Activated CD8-positive, alpha-beta T cell treated with anti-CD3 and anti-CD28 coated beads for 36 hours (primary cell): Measurements from ENCODE around the gene NKD2. TPM values are rescaled to one million over a fixed set of nuclear protein-coding genes. Genes with fewer than 3 reads are reported as not detected.

Source experiments
- ATAC-seq: fragments of 200-7000 bp; cut with Tn5 transposase; one replicate; pipeline ENCODE4 v1.10.0; 2021; ENCODE audit warnings: mild to moderate bottlenecking, moderate library complexity
- CTCF ChIA-PET: fragments of 350-600 bp; sonication (Branson Sonifier 250); formaldehyde crosslinking; loops from one replicate; lab custom pipeline; 2021; ENCODE audit warnings: antibody characterized with exemption; lab: Charles Lee
- POLR2A ChIA-PET: fragments of 350-600 bp; sonication (Branson Sonifier 250); formaldehyde crosslinking; loops from one replicate; lab custom pipeline; 2021; ENCODE audit warnings: antibody characterized with exemption; lab: Charles Lee
- DNase-seq: peaks from one replicate; pipeline ENCODE4 v3.0.0-alpha.2; 2020
- H3K27ac Mint-ChIP-seq: one replicate; pipeline ENCODE4 v1.8.0; 2021; ENCODE audit warnings: mild to moderate bottlenecking, mixed read lengths
- H3K27me3 Mint-ChIP-seq: one replicate; pipeline ENCODE4 v1.8.0; 2021; ENCODE audit warnings: mixed read lengths
- H3K36me3 Mint-ChIP-seq: one replicate; pipeline ENCODE4 v1.8.0; 2021; ENCODE audit warnings: low read depth, mixed read lengths
- H3K4me1 Mint-ChIP-seq: one replicate; pipeline ENCODE4 v1.8.0; 2021; ENCODE audit warnings: low read depth, mixed read lengths
- H3K4me3 Mint-ChIP-seq: one replicate; pipeline ENCODE4 v1.8.0; 2021; ENCODE audit warnings: mild to moderate bottlenecking, moderate library complexity, mixed read lengths
- H3K9me3 Mint-ChIP-seq: one replicate; pipeline ENCODE4 v1.8.0; 2021; ENCODE audit warnings: mixed read lengths
- CTCF ChIP-seq: fragments of 200-600 bp; IDR thresholded peaks from one replicate; pipeline ENCODE4 v1.8.0; 2022; ENCODE audit warnings: antibody characterized with exemption, mild to moderate bottlenecking
- intact Hi-C: fragments of 100-400 bp; cut with micrococcal nuclease; formaldehyde crosslinking; loops from one replicate; pipeline ENCODE4 v1.10.0; 2022
- total RNA-seq, 2 experiments: library from RNA; stranded (reverse); gene quantifications; one replicate each; pipeline ENCODE4 v1.2.3, GENCODE V29; 2021

Gene NKD2
- total RNA-seq, 2 experiments from 2014 or later: 1.5 to 2.3 TPM

- no peak for ATAC-seq
- CTCF ChIA-PET: interaction anchor here (0.6 to 9.8 kb wide), 17 partner anchors 10 to 158 kb away, joined by 3 to 105 read pairs (median 4); no protein-coding TSS in a partner anchor
- no peak overlapping the region for H3K27ac Mint-ChIP-seq
- POLR2A ChIA-PET: interaction anchor here (1.3 kb wide), 1 partner anchor 59 kb away, joined by 6 read pairs; no protein-coding TSS in a partner anchor
- no peaks in the 10 kb centered on the region for H3K36me3 Mint-ChIP-seq
- no peak overlapping the region for H3K4me3 Mint-ChIP-seq
- intact Hi-C loops: loop anchor here (5.0 kb wide), 1 partner anchor 87 kb away; no protein-coding TSS in a partner anchor
- peaks cover 17% of the 10 kb centered on the region for H3K4me1 Mint-ChIP-seq
- DNase-seq: no peak
- H3K9me3 Mint-ChIP-seq: no peaks in the 10 kb centered on the region
- H3K27me3 Mint-ChIP-seq: peaks cover 48% of the 10 kb centered on the region
- TF ChIP-seq CTCF: no peak
These were observed 968 bp downstream of the NKD2 start for GRCh38 chr5:1009359-1010180.

GRCh38 chr5:1010181-1010510, 1.5 kb downstream of the NKD2 start:
- no peak overlapping the region for H3K4me3 Mint-ChIP-seq
- no peak for ATAC-seq

GRCh38 chr5:1010641-1011046, 2.0 kb downstream of the NKD2 start:
- intact Hi-C loops: loop anchor here (5.0 kb wide), 1 partner anchor 88 kb away; no protein-coding TSS in a partner anchor
- H3K27me3 Mint-ChIP-seq: peaks cover 46% of the 10 kb centered on the region

More at GRCh38 chr5:1010181-1010510, 1.5 kb downstream of the NKD2 start:
- ChIA-PET POLR2A (interaction anchor here (1.3 kb wide), 1 partner anchor 59 kb away, joined by 6 read pairs; no protein-coding TSS in a partner anchor), CTCF (interaction anchor here (0.6 to 9.8 kb wide), 16 partner anchors 11 to 157 kb away, joined by 3 to 105 read pairs (median 4); no protein-coding TSS in a partner anchor)
- intact Hi-C loops: loop anchor here (5.0 kb wide), 1 partner anchor 88 kb away; no protein-coding TSS in a partner anchor
- Mint-ChIP-seq H3K9me3 (no peaks in the 10 kb centered on the region), H3K4me1 (peaks cover 17% of the 10 kb centered on the region), H3K36me3 (no peaks in the 10 kb centered on the region), H3K27ac (no peak overlapping the region), H3K27me3 (peaks cover 48% of the 10 kb centered on the region)
- no peak for TF ChIP-seq CTCF
- no peak for DNase-seq

GRCh38 chr5:1011226-1011631, 2.6 kb downstream of the NKD2 start:
- peaks cover 40% of the 10 kb centered on the region for H3K27me3 Mint-ChIP-seq
- intact Hi-C loops: loop anchor here (5.0 kb wide), 1 partner anchor 89 kb away; no protein-coding TSS in a partner anchor
- H3K9me3 Mint-ChIP-seq: no peaks in the 10 kb centered on the region
- no peak overlapping the region for H3K4me3 Mint-ChIP-seq
- peak; percentile 79 for DNase-seq
- peak; percentile 60 for TF ChIP-seq CTCF
- POLR2A ChIA-PET: interaction anchor here (1.1 kb wide), 1 partner anchor 42 kb away, joined by 3 read pairs; no protein-coding TSS in a partner anchor
- CTCF ChIA-PET: interaction anchor here (0.7 to 9.8 kb wide), 15 partner anchors 15 to 151 kb away, joined by 3 to 105 read pairs (median 4); no protein-coding TSS in a partner anchor
- ATAC-seq: peak; percentile 78
- H3K36me3 Mint-ChIP-seq: no peaks in the 10 kb centered on the region
- H3K4me1 Mint-ChIP-seq: peaks cover 14% of the 10 kb centered on the region
- H3K27ac Mint-ChIP-seq: no peak overlapping the region

More at GRCh38 chr5:1010641-1011046, 2.0 kb downstream of the NKD2 start:
- no peak for TF ChIP-seq CTCF
- Mint-ChIP-seq H3K36me3 (no peaks in the 10 kb centered on the region), H3K4me1 (peaks cover 17% of the 10 kb centered on the region), H3K4me3 (no peak overlapping the region), H3K9me3 (no peaks in the 10 kb centered on the region), H3K27ac (no peak overlapping the region)
- ATAC-seq: peak; percentile 21
- ChIA-PET POLR2A (interaction anchor here (1.1 to 1.3 kb wide), 2 partner anchors 41 to 60 kb away, joined by 3 to 6 read pairs; no protein-coding TSS in a partner anchor), CTCF (interaction anchor here (0.7 to 9.8 kb wide), 18 partner anchors 14 to 152 kb away, joined by 3 to 105 read pairs (median 4); no protein-coding TSS in a partner anchor)
- DNase-seq: no peak
